K562 (cell line): ENCODE data around the gene GSK3B.

Source experiments
- HIVEP1 ChIP-seq: fragments of 250-450 bp; sonication (Bioruptor Pico); IDR thresholded peaks from 2 replicates; pipeline ENCODE4 v1.4.0; 2020; ENCODE audit warnings: mild to moderate bottlenecking
- MAFK ChIP-seq: IDR thresholded peaks from 2 replicates; pipeline ENCODE4 v1.6.1; 2011; ENCODE audit warnings: low read length, improper control_type of control experiment
- PHF8 ChIP-seq: fragments of 200-600 bp; sonication (generic); IDR thresholded peaks from 2 replicates; pipeline ENCODE4 v1.6.1; 2012; ENCODE audit warnings: mixed run types, mild to moderate bottlenecking, inconsistent platforms, low read length, moderate library complexity, borderline replicate concordance
- ZBTB17 ChIP-seq: fragments of 450-650 bp; formaldehyde crosslinking; IDR thresholded peaks from 2 replicates; pipeline ENCODE4 v1.4.0; 2020; ENCODE audit warnings: mild to moderate bottlenecking
- ZNF232 ChIP-seq: sonication (generic); formaldehyde crosslinking; IDR thresholded peaks from 2 replicates; pipeline ENCODE4 v1.8.0; 2022; ENCODE audit warnings: mild to moderate bottlenecking, missing genetic modification reagents
- TF ChIP-seq, protein P1 (sequence below): fragments of 450-650 bp; IDR thresholded peaks from 2 replicates; pipeline ENCODE4 v1.6.1; 2018; ENCODE audit not compliant: partially characterized antibody
- TF ChIP-seq, protein P2 (sequence below), 3 experiments: IDR thresholded peaks in 2 of 3; conservative IDR thresholded peaks in 1 of 3; 2 replicates each; pipeline ENCODE4 v1.5.1; 2011 to 2012; ENCODE audit warnings: low read length in 3 of 3, mild to moderate bottlenecking in 3 of 3, control low read depth in 2 of 3, improper control_type of control experiment in 1 of 3, inconsistent platforms in 1 of 3, low read depth in 1 of 3, mixed read lengths in 1 of 3, moderate library complexity in 1 of 3; ENCODE audit not compliant: insufficient read depth in 2 of 3

DNA sequence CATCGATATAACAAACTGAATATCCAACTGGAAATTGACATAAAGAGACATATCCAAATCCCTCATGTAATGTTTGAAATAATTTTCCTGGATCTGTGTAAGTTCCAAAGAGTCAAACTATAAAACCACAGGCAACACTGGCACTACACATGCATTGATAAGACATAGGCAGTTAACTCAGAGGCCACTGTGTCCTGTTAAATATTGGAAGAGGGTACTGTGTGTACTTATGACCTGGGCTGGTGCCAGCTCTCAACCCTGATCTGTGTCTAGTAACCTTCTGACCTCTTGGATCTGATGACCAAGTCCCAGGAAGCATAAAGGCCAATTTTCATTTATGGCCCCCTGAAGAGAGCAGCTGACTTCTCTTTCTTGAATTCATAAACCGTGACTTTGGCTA lies 307.8 kb downstream of the GSK3B start:
- TF ChIP-seq, protein P1, sequence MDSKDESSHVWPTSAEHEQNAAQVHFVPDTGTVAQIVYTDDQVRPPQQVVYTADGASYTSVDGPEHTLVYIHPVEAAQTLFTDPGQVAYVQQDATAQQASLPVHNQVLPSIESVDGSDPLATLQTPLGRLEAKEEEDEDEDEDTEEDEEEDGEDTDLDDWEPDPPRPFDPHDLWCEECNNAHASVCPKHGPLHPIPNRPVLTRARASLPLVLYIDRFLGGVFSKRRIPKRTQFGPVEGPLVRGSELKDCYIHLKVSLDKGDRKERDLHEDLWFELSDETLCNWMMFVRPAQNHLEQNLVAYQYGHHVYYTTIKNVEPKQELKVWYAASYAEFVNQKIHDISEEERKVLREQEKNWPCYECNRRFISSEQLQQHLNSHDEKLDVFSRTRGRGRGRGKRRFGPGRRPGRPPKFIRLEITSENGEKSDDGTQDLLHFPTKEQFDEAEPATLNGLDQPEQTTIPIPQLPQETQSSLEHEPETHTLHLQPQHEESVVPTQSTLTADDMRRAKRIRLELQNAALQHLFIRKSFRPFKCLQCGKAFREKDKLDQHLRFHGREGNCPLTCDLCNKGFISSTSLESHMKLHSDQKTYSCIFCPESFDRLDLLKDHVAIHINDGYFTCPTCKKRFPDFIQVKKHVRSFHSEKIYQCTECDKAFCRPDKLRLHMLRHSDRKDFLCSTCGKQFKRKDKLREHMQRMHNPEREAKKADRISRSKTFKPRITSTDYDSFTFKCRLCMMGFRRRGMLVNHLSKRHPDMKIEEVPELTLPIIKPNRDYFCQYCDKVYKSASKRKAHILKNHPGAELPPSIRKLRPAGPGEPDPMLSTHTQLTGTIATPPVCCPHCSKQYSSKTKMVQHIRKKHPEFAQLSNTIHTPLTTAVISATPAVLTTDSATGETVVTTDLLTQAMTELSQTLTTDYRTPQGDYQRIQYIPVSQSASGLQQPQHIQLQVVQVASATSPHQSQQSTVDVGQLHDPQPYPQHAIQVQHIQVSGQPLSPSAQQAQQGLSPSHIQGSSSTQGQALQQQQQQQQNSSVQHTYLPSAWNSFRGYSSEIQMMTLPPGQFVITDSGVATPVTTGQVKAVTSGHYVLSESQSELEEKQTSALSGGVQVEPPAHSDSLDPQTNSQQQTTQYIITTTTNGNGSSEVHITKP: no peak
- TF ChIP-seq, protein P2, sequence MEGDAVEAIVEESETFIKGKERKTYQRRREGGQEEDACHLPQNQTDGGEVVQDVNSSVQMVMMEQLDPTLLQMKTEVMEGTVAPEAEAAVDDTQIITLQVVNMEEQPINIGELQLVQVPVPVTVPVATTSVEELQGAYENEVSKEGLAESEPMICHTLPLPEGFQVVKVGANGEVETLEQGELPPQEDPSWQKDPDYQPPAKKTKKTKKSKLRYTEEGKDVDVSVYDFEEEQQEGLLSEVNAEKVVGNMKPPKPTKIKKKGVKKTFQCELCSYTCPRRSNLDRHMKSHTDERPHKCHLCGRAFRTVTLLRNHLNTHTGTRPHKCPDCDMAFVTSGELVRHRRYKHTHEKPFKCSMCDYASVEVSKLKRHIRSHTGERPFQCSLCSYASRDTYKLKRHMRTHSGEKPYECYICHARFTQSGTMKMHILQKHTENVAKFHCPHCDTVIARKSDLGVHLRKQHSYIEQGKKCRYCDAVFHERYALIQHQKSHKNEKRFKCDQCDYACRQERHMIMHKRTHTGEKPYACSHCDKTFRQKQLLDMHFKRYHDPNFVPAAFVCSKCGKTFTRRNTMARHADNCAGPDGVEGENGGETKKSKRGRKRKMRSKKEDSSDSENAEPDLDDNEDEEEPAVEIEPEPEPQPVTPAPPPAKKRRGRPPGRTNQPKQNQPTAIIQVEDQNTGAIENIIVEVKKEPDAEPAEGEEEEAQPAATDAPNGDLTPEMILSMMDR (IDR thresholded peaks at IDR 0.05 in 2 of 3, conservative IDR thresholded peaks at IDR 0.05 in 1 of 3; ENCODE audit: insufficient read depth in 2 of 3, low read depth in 1 of 3, low read length in 3 of 3): no peak
- TF ChIP-seq ZNF232 (CRISPR knock-in tag) (no peak), ZBTB17 (no peak), HIVEP1 (CRISPR knock-in tag) (no peak), PHF8 (no peak), MAFK (no peak)
